CD4-positive, alpha-beta T cell treated with Interleukin-15 for 4 hours (primary cell): ENCODE data around the gene SRPX2.
A peak's percentile ranks its signal among the peaks of the same experiment; 100 is the strongest.

Source experiments
- DNase-seq: peaks from one replicate; pipeline ENCODE4 v3.0.0-alpha.2; 2020; ENCODE audit warnings: low spot score

SRPX2 gene, protein sequence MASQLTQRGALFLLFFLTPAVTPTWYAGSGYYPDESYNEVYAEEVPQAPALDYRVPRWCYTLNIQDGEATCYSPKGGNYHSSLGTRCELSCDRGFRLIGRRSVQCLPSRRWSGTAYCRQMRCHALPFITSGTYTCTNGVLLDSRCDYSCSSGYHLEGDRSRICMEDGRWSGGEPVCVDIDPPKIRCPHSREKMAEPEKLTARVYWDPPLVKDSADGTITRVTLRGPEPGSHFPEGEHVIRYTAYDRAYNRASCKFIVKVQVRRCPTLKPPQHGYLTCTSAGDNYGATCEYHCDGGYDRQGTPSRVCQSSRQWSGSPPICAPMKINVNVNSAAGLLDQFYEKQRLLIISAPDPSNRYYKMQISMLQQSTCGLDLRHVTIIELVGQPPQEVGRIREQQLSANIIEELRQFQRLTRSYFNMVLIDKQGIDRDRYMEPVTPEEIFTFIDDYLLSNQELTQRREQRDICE

DNA sequence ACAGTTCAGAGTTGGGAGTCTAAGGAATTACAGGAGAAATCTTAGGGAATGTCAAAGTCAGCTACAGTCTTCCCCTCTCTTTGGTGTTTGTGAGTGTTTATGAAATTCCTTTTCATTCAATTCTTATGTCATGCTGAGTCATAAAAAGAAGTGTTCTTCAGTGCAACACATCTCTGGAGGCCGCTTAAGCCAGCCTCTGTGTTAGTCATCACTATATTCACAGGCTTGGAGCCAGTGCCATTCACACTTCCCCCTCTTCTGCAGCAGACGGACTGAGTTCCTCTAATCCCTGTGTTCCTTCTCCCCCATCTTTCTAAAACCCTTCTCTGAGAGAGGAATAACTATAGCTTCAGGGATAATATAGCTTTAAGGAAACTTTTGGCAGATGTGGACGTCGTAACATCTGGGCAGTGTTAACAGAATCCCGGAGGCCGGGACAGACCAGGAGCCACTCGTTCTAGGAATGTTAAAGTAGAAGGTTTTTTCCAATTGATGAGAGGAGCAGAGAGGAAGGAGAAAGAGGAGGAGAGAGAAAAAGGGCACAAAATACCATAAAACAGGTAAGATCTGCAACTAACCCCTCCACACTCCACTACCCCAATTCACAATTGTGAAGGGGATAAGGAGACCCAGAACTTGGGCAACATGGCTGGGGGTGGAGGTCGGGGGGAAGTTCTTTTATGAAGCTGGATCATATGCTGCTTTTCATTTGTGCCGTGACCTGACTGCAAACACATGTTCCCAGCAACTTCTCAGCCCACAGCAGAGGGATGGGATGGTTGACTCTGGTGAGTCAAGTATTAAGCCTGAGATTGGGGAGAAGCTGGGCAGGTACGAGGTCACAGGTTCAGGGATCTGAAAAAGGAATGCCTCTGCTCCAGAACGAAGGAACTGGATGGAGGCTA lies at the start of gene SRPX2:
TSS of gene SRPX2 (plus strand) at position 244 of the 905 bp plus-strand sequence. CDS start 2,124 bp downstream, outside the sequence.
- DNase-seq, result no peak

DNA sequence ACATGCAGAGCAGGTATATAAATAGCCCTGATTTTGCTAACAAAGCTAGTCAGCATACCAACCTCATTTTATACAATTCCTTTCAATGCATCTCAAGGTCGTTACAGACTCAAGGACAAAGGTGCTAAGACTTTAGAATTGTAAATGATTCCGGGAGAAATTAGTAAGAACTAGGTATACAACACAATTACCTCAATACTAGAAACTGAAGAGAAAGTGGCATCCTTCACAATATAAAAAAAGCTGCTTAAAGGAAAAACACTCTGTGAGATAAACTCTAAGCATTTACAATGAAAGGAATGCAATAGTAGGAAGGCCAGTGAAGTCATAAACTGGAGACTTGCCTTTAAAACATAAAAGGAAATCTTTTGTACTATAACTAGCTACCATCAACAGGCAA lies 47.4 kb upstream of the SRPX2 start:
- no peak for DNase-seq

DNA sequence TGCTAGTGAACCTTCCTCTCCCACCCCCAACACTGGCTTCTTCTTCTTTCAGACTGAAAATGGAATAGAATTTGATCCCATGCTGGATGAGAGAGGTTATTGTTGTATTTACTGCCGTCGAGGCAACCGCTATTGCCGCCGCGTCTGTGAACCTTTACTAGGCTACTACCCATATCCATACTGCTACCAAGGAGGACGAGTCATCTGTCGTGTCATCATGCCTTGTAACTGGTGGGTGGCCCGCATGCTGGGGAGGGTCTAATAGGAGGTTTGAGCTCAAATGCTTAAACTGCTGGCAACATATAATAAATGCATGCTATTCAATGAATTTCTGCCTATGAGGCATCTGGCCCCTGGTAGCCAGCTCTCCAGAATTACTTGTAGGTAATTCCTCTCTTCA lies 44.5 kb upstream of the SRPX2 start:
- DNase-seq, result no peak

- DNase-seq, result no peak
These were observed 43.7 kb upstream of the SRPX2 start for GRCh38 chrX:100600340-100600739.

GRCh38 chrX:100600758-100601157 lies 43.2 kb upstream of the SRPX2 start:
- no peak for DNase-seq

DNA sequence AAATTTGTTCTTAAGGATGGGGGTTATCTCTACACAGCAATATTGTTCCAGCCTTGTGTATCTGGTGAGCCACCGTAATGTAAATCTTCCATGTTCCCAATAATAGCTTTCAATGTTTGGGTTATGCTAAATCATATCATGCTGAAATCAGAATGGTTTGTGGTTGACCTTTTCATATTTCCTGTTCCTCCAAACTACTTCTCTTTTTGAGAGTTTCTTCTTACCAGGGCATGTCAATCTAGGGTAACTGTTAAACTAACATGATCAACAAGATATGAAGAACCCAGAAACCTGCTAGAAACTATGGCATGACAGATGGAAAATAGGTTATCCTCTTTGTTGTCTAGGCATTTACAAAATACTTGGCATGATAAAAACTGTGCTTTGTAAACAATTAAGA lies 37.2 kb upstream of the SRPX2 start:
- DNase-seq, result no peak

GRCh38 chrX:100609591-100609990 lies 34.4 kb upstream of the SRPX2 start:
- DNase-seq, result no peak

DNA sequence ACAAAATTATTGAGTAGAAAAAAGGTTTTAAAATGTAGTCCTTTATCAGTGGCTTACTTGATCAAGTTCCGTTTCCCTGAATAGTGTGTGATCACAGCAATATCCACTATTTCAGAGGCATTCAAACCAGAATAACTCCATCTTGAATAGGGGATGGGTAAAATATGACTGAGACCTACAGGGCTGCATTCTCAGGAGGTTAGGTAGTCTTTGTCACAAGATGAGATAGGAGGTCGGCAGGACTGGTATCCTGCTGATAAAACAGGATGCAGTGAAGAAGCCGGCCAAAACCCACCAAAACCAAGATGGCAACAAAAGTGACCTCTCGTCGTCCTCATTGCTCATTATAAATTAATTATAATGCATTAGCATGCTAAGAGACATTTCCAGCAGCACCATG lies 32.0 kb upstream of the SRPX2 start:
- no peak for DNase-seq

- no peak for DNase-seq
These were observed 29.0 kb upstream of the SRPX2 start for GRCh38 chrX:100615005-100615404.

DNA sequence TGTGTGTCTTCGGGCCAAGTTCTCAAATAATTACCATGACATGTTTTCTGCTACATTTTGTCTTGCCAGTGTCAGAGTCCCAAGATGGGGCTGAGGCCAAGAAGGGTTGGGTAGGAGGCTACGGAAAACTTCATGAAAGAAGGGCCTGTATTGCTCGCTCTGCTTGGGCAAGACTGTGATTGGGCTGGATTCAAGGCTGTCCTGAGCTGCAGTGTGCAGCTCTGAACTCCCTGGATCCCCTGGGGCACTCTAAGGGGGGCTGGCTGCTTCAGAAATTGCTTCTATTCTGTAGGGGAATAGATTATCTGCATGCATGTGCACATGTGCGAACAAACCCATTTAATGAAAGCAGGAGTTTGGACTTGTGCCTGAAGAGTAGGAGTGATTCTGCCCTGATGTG lies 21.0 kb upstream of the SRPX2 start:
- DNase-seq, result no peak

GRCh38 chrX:100625985-100626491 lies 18.0 kb upstream of the SRPX2 start:
- DNase-seq, result no peak

DNA sequence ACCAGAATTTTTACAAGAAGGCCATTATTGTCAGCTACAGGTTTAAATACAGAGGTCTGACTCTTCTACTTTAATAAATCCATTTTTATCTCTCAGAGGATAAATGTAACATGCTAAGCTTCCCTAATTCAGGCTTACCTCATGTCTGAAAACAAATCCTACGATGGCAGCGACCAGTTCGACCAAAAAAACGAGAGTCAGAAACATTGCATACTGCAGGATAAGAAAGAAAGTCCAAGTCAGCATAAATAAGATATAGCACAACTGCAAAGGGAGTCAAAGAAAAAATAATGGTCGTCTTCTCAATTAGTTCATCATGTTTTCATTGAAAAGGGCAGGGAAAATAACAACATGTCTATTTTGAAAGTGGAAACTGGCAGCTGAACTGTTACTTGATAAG lies 9.0 kb upstream of the SRPX2 start:
- no peak for DNase-seq

DNA sequence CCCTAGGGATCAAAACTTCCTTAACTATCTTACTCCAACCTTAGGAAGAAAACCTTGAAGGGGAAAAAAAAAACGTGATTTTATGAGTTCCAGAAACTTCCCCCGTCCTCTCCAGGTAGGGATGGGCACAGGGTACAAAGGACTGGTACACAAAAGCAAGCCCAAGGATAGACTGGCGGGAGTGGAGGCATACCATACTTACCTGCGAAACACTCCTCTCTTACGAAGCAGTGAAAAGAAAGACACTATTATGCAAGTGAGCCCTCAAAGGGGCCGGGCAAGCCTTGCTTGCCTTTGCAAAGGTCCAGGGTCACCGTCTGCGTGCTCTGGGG lies 8.0 kb upstream of the SRPX2 start:
- DNase-seq, result no peak

GRCh38 chrX:100636321-100636991 lies 7.5 kb upstream of the SRPX2 start, which contains the start of gene TSPAN6:
Gene TSPAN6, minus strand, starts transcription at chrX:100636806. Its CDS starts 112 bp downstream, at chrX:100636694.
- peak; percentile 73 for DNase-seq

GRCh38 chrX:100642290-100642689 lies 1.7 kb upstream of the SRPX2 start:
- no peak for DNase-seq

DNA sequence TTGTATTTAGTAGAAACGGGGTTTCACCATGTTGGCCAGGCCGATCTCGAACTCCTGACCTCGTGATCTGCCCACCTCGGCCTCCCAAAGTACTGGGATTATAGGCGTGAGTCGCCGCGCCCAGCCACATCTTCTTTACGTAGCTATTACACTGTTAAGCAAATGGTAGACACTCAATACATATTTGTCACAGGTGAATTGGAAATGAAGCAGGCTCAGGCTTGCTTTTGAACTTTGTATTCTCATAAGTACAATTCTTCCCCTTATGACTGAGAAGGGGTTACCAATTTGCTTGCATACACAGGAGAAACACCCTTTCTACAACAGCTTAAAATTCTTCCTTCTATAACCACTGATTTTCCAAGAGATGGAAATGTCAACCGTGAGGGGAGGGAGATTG lies 787 bp upstream of the SRPX2 start:
- DNase-seq, result no peak

DNA sequence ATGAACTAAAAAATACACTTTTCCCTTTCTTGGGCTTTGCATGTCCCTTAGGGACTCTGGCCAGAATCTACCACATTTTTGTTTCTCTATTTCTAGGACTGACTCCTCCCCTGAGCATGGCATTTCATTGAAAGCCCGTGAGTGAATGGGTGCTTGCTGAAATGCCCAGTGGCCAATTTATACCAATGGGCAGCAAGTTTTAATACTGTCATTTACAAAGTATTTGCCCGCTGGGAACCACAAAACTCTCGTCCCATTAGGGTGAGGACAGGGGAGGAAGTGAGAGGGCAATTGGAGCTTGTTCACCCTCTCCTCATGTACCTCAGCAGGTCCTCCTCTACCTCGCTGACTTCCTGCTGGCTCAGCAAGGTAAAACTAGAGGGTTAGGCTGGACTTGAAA lies 1.1 kb downstream of the SRPX2 start:
- DNase-seq, result no peak

GRCh38 chrX:100647095-100647494 lies 3.1 kb downstream of the SRPX2 start:
- DNase-seq, result no peak

- no peak for DNase-seq
These were observed 3.7 kb downstream of the SRPX2 start for GRCh38 chrX:100647739-100648138.

- no peak for DNase-seq
These were observed 4.7 kb downstream of the SRPX2 start for GRCh38 chrX:100648458-100649417.
